Testis (tissue), 3 donors: Measurements from ENCODE around the gene CEP85. TPM values are rescaled to one million over a fixed set of nuclear protein-coding genes. Genes with fewer than 3 reads are reported as not detected.

Experiments
- DNase-seq: peaks from one replicate; pipeline ENCODE4 v3.0.0-alpha.2; 2019
- H3K27ac ChIP-seq, 2 donors: fragments of 200-600 bp; sonication (generic); one replicate each; pipeline ENCODE4 v1.5.1; 2019
- H3K27me3 ChIP-seq: fragments of 200-600 bp; sonication (generic); one replicate; pipeline ENCODE4 v1.5.1; 2019
- H3K36me3 ChIP-seq: fragments of 200-600 bp; sonication (generic); one replicate; pipeline ENCODE4 v1.5.1; 2017; ENCODE audit warnings: low read depth; ENCODE audit errors: missing control alignments
- H3K4me1 ChIP-seq: fragments of 200-600 bp; sonication (generic); one replicate; pipeline ENCODE4 v1.5.1; 2019
- H3K4me3 ChIP-seq, 2 donors: fragments of 200-600 bp; sonication (generic); one replicate each; pipeline ENCODE4 v1.5.1; 2017 to 2019
- H3K9me3 ChIP-seq: fragments of 200-600 bp; sonication (generic); one replicate; pipeline ENCODE4 v1.5.1; 2017
- POLR2A ChIP-seq: fragments of 450-650 bp; IDR thresholded peaks from one replicate; pipeline ENCODE4 v1.6.1; 2017; ENCODE audit warnings: antibody characterized with exemption, mild to moderate bottlenecking, moderate library complexity
- WGBS, 2 donors: methylation state at CpG; one replicate each; pipeline ENCODE4 v1.1.5; 2018; 5-methylcytosine and 5-hydroxymethylcytosine counted together
- intact Hi-C: fragments of 100-400 bp; cut with DNase I; formaldehyde crosslinking; loops from one replicate; pipeline ENCODE4 v1.15.1; 2023; ENCODE audit warnings: low total_unique reads
- polyA plus RNA-seq: library from polyadenylated mRNA; stranded (reverse); fragments of 350-450 nt; fragmentation: Illumina TruSeq; extraction: RNeasy Lipid Tissue Mini Kit (QIAGEN cat#74804); gene quantifications from one replicate; pipeline ENCODE4 v1.2.3, GENCODE V29; 2014; ENCODE audit warnings: low read depth, low replicate concordance; ENCODE audit not compliant: insufficient read depth
- total RNA-seq, 2 donors: library from RNA; depleted of rRNA; stranded (reverse); fragments of >200 nt; gene quantifications; one replicate each; pipeline ENCODE4 v1.2.3, GENCODE V29; 2016
- TF ChIP-seq, protein P1 (sequence below), 3 experiments: fragments of 450-650 bp in 2 of 3; fragments of 200-600 bp in 1 of 3; sonication (generic) in 1 of 3; IDR thresholded peaks; one replicate each; pipeline ENCODE4 v1.5.1; 2016 to 2019; ENCODE audit warnings: antibody characterized with exemption in 3 of 3, mild to moderate bottlenecking in 2 of 3, moderate library complexity in 1 of 3

Gene CEP85
- total and polyA plus RNA-seq, 3 donors from 2014 or later, result 52.1 to 82.5 (median 61.8) TPM

DNA sequence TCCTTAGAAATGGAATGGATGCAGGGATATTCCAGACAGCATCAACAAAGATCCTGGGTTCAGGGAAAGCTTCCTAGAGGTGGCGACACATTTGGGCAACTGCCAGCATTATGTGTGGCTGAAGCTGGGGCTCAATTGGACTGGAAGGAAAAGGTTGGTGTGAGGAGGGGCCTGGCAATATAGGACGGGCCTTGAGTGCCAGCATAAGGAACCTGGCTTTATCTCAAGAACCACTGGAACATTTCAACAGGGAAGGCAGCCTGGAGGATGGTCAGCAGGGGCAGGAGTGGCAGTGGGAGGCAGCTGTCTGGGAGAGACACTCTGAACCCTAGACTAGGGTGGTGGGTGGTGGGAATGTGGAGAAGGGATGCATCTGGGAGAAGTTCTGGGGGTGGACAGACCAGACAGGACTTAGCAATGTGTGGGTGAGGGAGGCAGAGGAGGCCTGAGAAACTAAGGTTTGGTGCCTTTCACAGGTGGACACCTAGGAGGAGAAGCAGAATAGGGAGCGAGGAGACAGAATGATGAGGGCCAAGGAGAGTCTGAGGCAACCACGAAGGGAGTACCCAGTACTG lies 49.4 kb downstream of the CEP85 start:
- peaks cover 32% of the 10 kb centered on the region for H3K4me1 ChIP-seq
- H3K36me3 ChIP-seq, result no peaks in the 10 kb centered on the region
- no peak overlapping the region for H3K4me3 ChIP-seq
- no peak overlapping the region for H3K27ac ChIP-seq
- 76 to 77% methylated on average over 4 of the region's 4 CpGs for WGBS, 2 donors
- intact Hi-C loops, result no loop called here
- H3K9me3 ChIP-seq, result no peaks in the 10 kb centered on the region
- no peak for DNase-seq
- H3K27me3 ChIP-seq, result no peaks in the 10 kb centered on the region
- no peak for TF ChIP-seq POLR2A
- TF ChIP-seq, protein P1, sequence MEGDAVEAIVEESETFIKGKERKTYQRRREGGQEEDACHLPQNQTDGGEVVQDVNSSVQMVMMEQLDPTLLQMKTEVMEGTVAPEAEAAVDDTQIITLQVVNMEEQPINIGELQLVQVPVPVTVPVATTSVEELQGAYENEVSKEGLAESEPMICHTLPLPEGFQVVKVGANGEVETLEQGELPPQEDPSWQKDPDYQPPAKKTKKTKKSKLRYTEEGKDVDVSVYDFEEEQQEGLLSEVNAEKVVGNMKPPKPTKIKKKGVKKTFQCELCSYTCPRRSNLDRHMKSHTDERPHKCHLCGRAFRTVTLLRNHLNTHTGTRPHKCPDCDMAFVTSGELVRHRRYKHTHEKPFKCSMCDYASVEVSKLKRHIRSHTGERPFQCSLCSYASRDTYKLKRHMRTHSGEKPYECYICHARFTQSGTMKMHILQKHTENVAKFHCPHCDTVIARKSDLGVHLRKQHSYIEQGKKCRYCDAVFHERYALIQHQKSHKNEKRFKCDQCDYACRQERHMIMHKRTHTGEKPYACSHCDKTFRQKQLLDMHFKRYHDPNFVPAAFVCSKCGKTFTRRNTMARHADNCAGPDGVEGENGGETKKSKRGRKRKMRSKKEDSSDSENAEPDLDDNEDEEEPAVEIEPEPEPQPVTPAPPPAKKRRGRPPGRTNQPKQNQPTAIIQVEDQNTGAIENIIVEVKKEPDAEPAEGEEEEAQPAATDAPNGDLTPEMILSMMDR (IDR thresholded peaks at IDR 0.05), result no peak

DNA sequence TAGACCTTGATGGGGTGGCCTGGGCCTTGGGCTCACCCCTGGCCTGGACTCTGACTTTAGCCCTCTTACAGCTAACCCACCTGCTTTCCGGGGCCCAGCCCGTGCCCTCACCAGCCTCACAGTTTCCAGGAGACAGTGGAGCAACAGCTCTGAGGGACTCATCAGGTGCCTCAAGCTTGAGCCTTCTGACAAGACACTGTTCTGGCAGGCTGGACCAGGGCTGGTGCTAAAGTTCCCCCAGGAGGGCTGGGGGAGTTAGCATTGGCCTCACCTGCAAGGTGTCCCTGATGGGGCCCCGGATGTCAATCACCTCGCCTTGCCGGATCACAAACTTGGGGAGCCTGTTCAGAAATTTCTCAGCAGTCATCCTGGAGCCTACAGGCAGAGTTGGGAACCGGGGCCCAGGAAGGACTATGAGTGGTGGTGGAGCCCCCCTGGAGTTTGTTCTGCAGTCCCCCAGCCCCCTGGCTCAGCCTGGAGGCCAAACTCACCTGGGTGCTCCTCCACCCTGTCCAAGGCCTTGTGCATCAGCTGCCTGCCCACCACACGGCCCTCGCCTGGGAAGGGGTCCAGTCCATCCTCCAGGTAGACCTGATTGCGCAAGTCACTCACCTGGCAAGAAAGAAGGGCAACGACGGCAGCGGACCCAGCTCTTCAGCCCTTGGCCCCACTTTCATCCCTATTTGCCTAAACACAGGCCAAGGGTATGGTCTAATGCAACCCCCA lies 50.0 kb downstream of the CEP85 start:
- WGBS, 2 donors, result 95 to 96% methylated on average over 9 to 12 of the region's 12 CpGs
- H3K27ac ChIP-seq, result no peak overlapping the region
- TF ChIP-seq, protein P1 (IDR thresholded peaks at IDR 0.05), result no peak
- no peak for TF ChIP-seq POLR2A
- peaks cover 30% of the 10 kb centered on the region for H3K4me1 ChIP-seq
- no peak for DNase-seq
- intact Hi-C loops, result no loop called here
- H3K27me3 ChIP-seq, result no peaks in the 10 kb centered on the region
- no peaks in the 10 kb centered on the region for H3K36me3 ChIP-seq
- H3K4me3 ChIP-seq, result no peak overlapping the region
- no peaks in the 10 kb centered on the region for H3K9me3 ChIP-seq

DNA sequence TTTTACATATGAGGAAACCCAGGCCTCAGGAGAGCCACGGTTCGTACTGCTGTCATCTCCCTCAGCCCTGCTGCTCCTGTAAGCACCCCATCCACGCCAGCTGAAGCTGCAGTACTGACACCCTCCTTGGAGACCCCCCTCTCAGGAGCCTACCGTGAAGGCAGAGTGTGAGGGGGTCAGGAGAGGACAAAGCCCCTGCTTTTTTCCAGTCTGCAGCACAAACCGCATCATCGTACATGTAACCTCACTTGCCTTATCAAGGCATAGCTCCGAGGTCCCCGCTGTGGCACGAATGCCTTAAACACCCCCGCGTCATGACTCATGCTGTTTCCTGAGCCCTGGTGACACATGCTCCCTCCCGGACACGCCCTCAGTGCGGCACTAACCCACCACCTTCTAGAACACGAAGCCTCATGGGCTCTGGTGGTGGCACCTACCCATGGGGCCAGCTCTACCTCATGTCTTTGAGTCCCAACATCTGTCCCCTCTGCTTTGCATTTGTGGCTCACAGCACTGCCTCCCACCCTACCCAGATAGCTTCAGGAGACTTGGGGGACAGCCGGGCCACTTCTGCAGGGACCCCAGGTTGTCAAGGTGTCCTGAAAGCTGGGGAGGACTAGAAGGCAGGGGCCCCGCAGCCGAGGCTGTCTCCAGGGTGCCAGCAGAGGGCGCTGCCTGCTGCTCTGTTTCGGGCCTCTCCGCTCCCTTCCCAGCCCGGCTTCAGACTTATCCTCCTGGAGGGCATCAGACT lies 50.8 kb downstream of the CEP85 start:
- intact Hi-C loops, result no loop called here
- H3K27ac ChIP-seq, result no peak overlapping the region

DNA sequence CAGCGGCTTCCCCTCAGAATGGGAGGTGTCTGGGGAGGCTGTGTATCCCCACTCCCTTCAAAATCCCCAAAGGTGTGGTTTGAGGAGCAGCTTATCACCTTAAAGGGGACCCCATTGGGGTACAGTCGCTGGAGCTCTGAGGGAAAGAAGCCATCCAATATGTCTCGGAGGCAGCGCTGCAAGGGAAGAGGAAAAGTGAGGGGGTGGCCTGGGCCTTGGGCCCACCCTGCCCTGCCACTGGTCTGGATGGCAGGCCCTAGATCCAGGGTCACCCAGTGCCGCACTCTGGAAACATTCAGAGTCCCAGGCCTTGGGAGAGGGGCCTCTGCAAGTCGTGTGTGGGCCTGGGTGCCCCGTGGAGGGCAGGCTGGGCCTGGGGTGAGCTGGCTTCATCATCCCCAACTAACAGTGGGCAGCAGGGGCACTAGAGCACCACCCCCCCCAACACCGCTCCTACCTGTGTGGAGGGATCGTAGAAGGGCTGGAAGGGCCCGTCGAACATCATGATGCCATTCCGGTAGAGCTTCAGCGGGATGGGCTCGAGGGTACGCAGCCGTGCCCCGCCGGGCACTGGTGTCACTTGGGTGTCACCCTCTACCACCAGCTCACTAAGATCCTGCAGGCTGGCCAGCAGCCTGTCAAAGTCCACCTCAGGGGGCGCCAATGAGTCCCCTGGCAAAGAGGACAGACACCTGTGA lies 51.5 kb downstream of the CEP85 start:
- H3K27me3 ChIP-seq, result no peaks in the 10 kb centered on the region
- H3K4me3 ChIP-seq, result no peak overlapping the region
- no peak overlapping the region for H3K27ac ChIP-seq
- H3K9me3 ChIP-seq, result no peaks in the 10 kb centered on the region
- H3K4me1 ChIP-seq, result peaks cover 22% of the 10 kb centered on the region
- no peaks in the 10 kb centered on the region for H3K36me3 ChIP-seq
- DNase-seq, result no peak
- WGBS, 2 donors, result 88 to 100% methylated on average over 1 to 19 of the region's 19 CpGs
- no peak for TF ChIP-seq POLR2A
- TF ChIP-seq, protein P1 (IDR thresholded peaks at IDR 0.05), result peak in 1 of 3 experiments; percentile 10
- intact Hi-C loops, result no loop called here

More for the DNA sequence above, 50.8 kb downstream of the CEP85 start:
- Histone ChIP-seq H3K36me3 (no peaks in the 10 kb centered on the region), H3K4me1 (peaks cover 24% of the 10 kb centered on the region), H3K27me3 (no peaks in the 10 kb centered on the region), H3K4me3 (no peak overlapping the region), H3K9me3 (no peaks in the 10 kb centered on the region)
- TF ChIP-seq, protein P1 (IDR thresholded peaks at IDR 0.05), result peak in 2 of 3 experiments; percentile 28 to 59
- no peak for TF ChIP-seq POLR2A
- peak; percentile 78 for DNase-seq
- WGBS, 2 donors, result 65 to 70% methylated on average over 7 to 22 of the region's 22 CpGs
